ENCODE measurements around the gene TOMM5.

Gene TOMM5

GRCh38 chr9:37550781-37551180, 41.6 kb downstream of the TOMM5 start:
- TF ChIP-seq CTCF (IDR thresholded peaks at IDR 0.05; ENCODE audit: low read depth, low read length, missing control alignments), result no peak
- peak; percentile 45 for DNase-seq (ENCODE audit: low read depth)
- H3K4me3 ChIP-seq (ENCODE audit: low read depth, low read length), result no peak overlapping the region
- in situ Hi-C loops (cut with HindIII; ENCODE audit: low sequenced_read_pairs), result no loop called here

- TF ChIP-seq CTCF (IDR thresholded peaks at IDR 0.05; ENCODE audit: low read depth, low read length, missing control alignments), result no peak
- DNase-seq (ENCODE audit: low read depth), result peak; percentile 11
- in situ Hi-C loops (cut with HindIII; ENCODE audit: low sequenced_read_pairs), result no loop called here
- no peak overlapping the region for H3K4me3 ChIP-seq (ENCODE audit: low read depth, low read length)
Measured at GRCh38 chr9:37549527-37549926, 42.9 kb downstream of the TOMM5 start.

- TF ChIP-seq CTCF (IDR thresholded peaks at IDR 0.05; ENCODE audit: low read depth, low read length, missing control alignments), result no peak
- no peak overlapping the region for H3K4me3 ChIP-seq (ENCODE audit: low read depth, low read length)
- in situ Hi-C loops (cut with HindIII; ENCODE audit: low sequenced_read_pairs), result no loop called here
- DNase-seq (ENCODE audit: low read depth), result no peak
Measured at GRCh38 chr9:37547328-37547878, 45.0 kb downstream of the TOMM5 start.

- in situ Hi-C loops (cut with HindIII; ENCODE audit: low sequenced_read_pairs), result no loop called here
- no peak for TF ChIP-seq CTCF (IDR thresholded peaks at IDR 0.05; ENCODE audit: low read depth, low read length, missing control alignments)
- no peak overlapping the region for H3K4me3 ChIP-seq (ENCODE audit: low read depth, low read length)
- DNase-seq (ENCODE audit: low read depth), result no peak
Measured at GRCh38 chr9:37543468-37543867, 48.9 kb downstream of the TOMM5 start.

- TF ChIP-seq CTCF (IDR thresholded peaks at IDR 0.05; ENCODE audit: low read depth, low read length, missing control alignments), result no peak
- in situ Hi-C loops (cut with HindIII; ENCODE audit: low sequenced_read_pairs), result no loop called here
- DNase-seq (ENCODE audit: low read depth), result no peak
- H3K4me3 ChIP-seq (ENCODE audit: low read depth, low read length), result no peak overlapping the region
Measured at GRCh38 chr9:37542895-37543294, 49.5 kb downstream of the TOMM5 start.

- no peak overlapping the region for H3K4me3 ChIP-seq (ENCODE audit: low read depth, low read length)
- in situ Hi-C loops (cut with HindIII; ENCODE audit: low sequenced_read_pairs), result no loop called here
- TF ChIP-seq CTCF (IDR thresholded peaks at IDR 0.05; ENCODE audit: low read depth, low read length, missing control alignments), result no peak
- DNase-seq (ENCODE audit: low read depth), result no peak
Measured at GRCh38 chr9:37542488-37542887, 49.9 kb downstream of the TOMM5 start.

- no peak overlapping the region for H3K4me3 ChIP-seq (ENCODE audit: low read depth, low read length)
- no peak for TF ChIP-seq CTCF (IDR thresholded peaks at IDR 0.05; ENCODE audit: low read depth, low read length, missing control alignments)
- DNase-seq (ENCODE audit: low read depth), result no peak
- in situ Hi-C loops (cut with HindIII; ENCODE audit: low sequenced_read_pairs), result no loop called here
Measured at GRCh38 chr9:37541465-37541864, 50.9 kb downstream of the TOMM5 start.

All from astrocyte of the cerebellum (primary cell).